Fibroblast of lung (primary cell): ENCODE measurements around the gene SERAC1.

ENCODE experiments used
- EZH2 ChIP-seq: IDR thresholded peaks from 2 replicates; pipeline ENCODE4 v1.5.1; 2012; ENCODE audit warnings: low read length, control low read depth, mild to moderate bottlenecking; ENCODE audit errors: missing control alignments
- TF ChIP-seq, protein P1 (sequence below), 2 donors: IDR thresholded peaks in 1 of 2; conservative IDR thresholded peaks in 1 of 2; 1 replicate in 1 of 2; 2 replicates in 1 of 2; pipeline ENCODE4 v1.5.1; 2011 to 2012; ENCODE audit warnings: low read length in 2 of 2, control low read depth in 1 of 2, inconsistent platforms in 1 of 2, low read depth in 1 of 2, mild to moderate bottlenecking in 1 of 2

DNA sequence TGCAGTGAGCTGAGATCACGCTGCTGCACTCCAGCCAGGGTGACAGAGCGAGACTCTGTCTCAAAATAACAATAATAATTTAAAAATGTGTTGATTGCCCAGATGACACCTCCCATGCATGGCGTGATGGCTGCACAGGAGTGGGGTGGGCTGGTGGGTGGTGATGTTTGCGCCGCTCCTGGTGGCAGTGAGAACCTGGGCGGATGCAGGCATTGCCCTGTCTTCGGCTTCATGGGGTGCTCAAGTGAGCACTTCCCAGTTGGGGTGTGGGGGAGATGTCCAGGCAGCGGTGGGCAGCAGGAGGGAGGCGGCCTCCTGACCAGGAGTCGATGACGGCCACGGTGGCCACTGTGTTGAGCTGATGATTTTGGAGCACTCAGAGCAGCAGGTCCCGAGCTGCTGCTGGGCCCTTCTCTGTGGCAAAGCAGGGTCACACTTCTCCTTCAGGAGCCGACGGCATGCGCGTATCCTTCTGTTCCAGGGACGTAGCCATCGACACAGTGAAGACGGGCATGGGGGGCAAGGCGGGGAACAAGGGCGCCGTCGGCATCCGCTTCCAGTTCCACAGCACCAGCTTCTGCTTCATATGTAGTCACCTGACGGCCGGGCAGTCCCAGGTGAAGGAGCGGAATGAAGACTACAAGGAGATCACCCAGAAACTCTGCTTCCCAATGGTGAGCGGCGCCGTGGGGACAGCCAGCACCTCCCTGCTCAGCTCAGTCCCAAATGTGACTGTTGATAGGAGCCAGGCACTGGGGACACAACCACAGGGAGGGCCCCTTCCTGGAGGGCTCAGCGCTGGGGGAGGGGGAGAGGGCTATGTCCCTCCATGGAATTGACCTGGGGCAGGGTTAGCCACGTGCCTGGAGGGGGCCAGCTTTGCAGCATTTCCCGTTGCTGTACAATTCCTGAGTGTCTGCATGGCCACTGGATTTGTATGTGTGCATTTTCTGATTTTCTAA is 96.7 kb downstream of the SERAC1 start:
- no peak for TF ChIP-seq EZH2
- TF ChIP-seq, protein P1, sequence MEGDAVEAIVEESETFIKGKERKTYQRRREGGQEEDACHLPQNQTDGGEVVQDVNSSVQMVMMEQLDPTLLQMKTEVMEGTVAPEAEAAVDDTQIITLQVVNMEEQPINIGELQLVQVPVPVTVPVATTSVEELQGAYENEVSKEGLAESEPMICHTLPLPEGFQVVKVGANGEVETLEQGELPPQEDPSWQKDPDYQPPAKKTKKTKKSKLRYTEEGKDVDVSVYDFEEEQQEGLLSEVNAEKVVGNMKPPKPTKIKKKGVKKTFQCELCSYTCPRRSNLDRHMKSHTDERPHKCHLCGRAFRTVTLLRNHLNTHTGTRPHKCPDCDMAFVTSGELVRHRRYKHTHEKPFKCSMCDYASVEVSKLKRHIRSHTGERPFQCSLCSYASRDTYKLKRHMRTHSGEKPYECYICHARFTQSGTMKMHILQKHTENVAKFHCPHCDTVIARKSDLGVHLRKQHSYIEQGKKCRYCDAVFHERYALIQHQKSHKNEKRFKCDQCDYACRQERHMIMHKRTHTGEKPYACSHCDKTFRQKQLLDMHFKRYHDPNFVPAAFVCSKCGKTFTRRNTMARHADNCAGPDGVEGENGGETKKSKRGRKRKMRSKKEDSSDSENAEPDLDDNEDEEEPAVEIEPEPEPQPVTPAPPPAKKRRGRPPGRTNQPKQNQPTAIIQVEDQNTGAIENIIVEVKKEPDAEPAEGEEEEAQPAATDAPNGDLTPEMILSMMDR (conservative IDR thresholded peaks at IDR 0.05 in 1 of 2, IDR thresholded peaks at IDR 0.05 in 1 of 2; ENCODE audit: low read depth in 1 of 2, low read length in 2 of 2), result no peak
